Head of caudate nucleus (tissue), 42 donors: ENCODE results near the gene ITPRIP.

ENCODE experiments used
- DNase-seq, 42 donors: peaks; one replicate each; pipeline versions ENCODE4 v3.0.0 to v3.0.0-alpha.2; 2020 to 2021; ENCODE audit warnings: mixed read lengths in 7 of 42
- intact Hi-C: fragments of 100-400 bp; cut with DNase I; formaldehyde crosslinking; loops from one replicate; pipeline ENCODE4 v1.15.0; 2022

ITPRIP gene

GRCh38 chr10:104328896-104329710, 9.2 kb downstream of the ITPRIP start:
- peak in 40 of 42 donors; percentile 34 to 88 (median 64) for DNase-seq
- intact Hi-C loops = no loop called here

- intact Hi-C loops = no loop called here
- DNase-seq = peak in 1 of 42 donors; percentile 45
Measured at GRCh38 chr10:104328646-104328895, 9.7 kb downstream of the ITPRIP start.

GRCh38 chr10:104327745-104328645, 10.3 kb downstream of the ITPRIP start:
- peak in 15 of 42 donors; percentile 30 to 61 (median 51) for DNase-seq
- intact Hi-C loops = no loop called here

GRCh38 chr10:104326991-104327610, 11.2 kb downstream of the ITPRIP start:
- DNase-seq = peak in 1 of 42 donors; percentile 22
- intact Hi-C loops = no loop called here

GRCh38 chr10:104325436-104326435, 12.5 kb downstream of the ITPRIP start:
- DNase-seq = peak in 5 of 42 donors; percentile 26 to 50 (median 36)
- intact Hi-C loops = no loop called here

- no peak for DNase-seq
Measured at GRCh38 chr10:104324931-104325330, 13.3 kb downstream of the ITPRIP start.

GRCh38 chr10:104324221-104324686, 14.0 kb downstream of the ITPRIP start:
- intact Hi-C loops = no loop called here
- DNase-seq = peak in 4 of 42 donors; percentile 28 to 67 (median 52)

More at GRCh38 chr10:104324931-104325330, 13.3 kb downstream of the ITPRIP start:
- intact Hi-C loops = no loop called here

- intact Hi-C loops = no loop called here
- DNase-seq = no peak
Measured at GRCh38 chr10:104323760-104324201, 14.5 kb downstream of the ITPRIP start.

GRCh38 chr10:104323085-104323484, 15.2 kb downstream of the ITPRIP start:
- intact Hi-C loops = no loop called here
- DNase-seq = no peak

GRCh38 chr10:104322416-104322782, 15.9 kb downstream of the ITPRIP start:
- intact Hi-C loops = no loop called here
- no peak for DNase-seq

GRCh38 chr10:104321725-104322415, 16.4 kb downstream of the ITPRIP start:
- DNase-seq = no peak

GRCh38 chr10:104321226-104321625, 17.0 kb downstream of the ITPRIP start:
- no peak for DNase-seq

More at GRCh38 chr10:104321725-104322415, 16.4 kb downstream of the ITPRIP start:
- intact Hi-C loops = no loop called here

GRCh38 chr10:104318810-104319741, 19.2 kb downstream of the ITPRIP start:
- peak in 35 of 42 donors; percentile 34 to 87 (median 64) for DNase-seq
- intact Hi-C loops = no loop called here

More at GRCh38 chr10:104321226-104321625, 17.0 kb downstream of the ITPRIP start:
- intact Hi-C loops = no loop called here

GRCh38 chr10:104318326-104318725, 19.9 kb downstream of the ITPRIP start:
- intact Hi-C loops = no loop called here
- DNase-seq = no peak

GRCh38 chr10:104317726-104318299, 20.5 kb downstream of the ITPRIP start:
- no peak for DNase-seq
- intact Hi-C loops = no loop called here

- peak in 17 of 42 donors; percentile 22 to 81 (median 53) for DNase-seq
- intact Hi-C loops = no loop called here
Measured at GRCh38 chr10:104317269-104317710, 21.0 kb downstream of the ITPRIP start.
